HCT116 (cell line): ENCODE measurements around the gene CHERP. TPM values are rescaled to one million over a fixed set of nuclear protein-coding genes. Genes with fewer than 3 reads are reported as not detected.

Source experiments
- ATAC-seq: fragments of 200-7000 bp; cut with Tn5 transposase; 2 replicates; pipeline ENCODE4 v1.9.1; 2020; ENCODE audit warnings: mild to moderate bottlenecking, moderate library complexity
- BruUV-seq: library from RNA; stranded (reverse); fragments of 400-500 nt; replicated peaks from 2 replicates; lab custom pipeline; 2021; lab: Mats Ljungman, UMichigan
- CTCF ChIA-PET: fragments of 300-600 bp; sonication (Branson Sonifier 250); formaldehyde crosslinking; loops from one replicate; lab custom pipeline; 2021; ENCODE audit warnings: antibody characterized with exemption; lab: Charles Lee
- POLR2A ChIA-PET: fragments of 300-600, 350-600 bp; sonication (Branson Sonifier 250); formaldehyde crosslinking; loops from one replicate; lab custom pipeline; 2021; ENCODE audit warnings: antibody characterized with exemption; lab: Charles Lee
- RAD21 ChIA-PET, 2 experiments: fragments of 300-600 bp; sonication (Branson Sonifier 250); formaldehyde crosslinking; loops; one replicate each; lab custom pipeline; 2023; ENCODE audit warnings: low total read pairs in 2 of 2; ENCODE audit not compliant: uncharacterized antibody in 2 of 2, unreplicated experiment in 2 of 2, low non-redundant PET in 1 of 2; lab: Charles Lee
- DNase-seq: peaks from one replicate; pipeline ENCODE4 v3.0.0-alpha.2; 2010; ENCODE audit warnings: low read depth, low spot score
- H2AFZ ChIP-seq: fragments of 200-600 bp; shearing (Covaris generic), sonication (generic); 2 replicates; pipeline ENCODE4 v1.6.1; 2017; ENCODE audit warnings: low read depth, mixed run types, mixed read lengths, antibody characterized with exemption, low read length; ENCODE audit not compliant: poor library complexity, severe bottlenecking
- H3K27ac ChIP-seq: 2 replicates; pipeline ENCODE4 v1.5.1; 2012; ENCODE audit warnings: low read depth, low read length
- H3K27me3 ChIP-seq: fragments of 200-600 bp; sonication (generic); 2 replicates; pipeline ENCODE4 v1.6.1; 2016; ENCODE audit warnings: mixed run types, low read length, mixed read lengths; ENCODE audit not compliant: insufficient read depth
- H3K36me3 ChIP-seq, 2 experiments: fragments of 200-500 bp in 1 of 2; fragments of 200-600 bp in 1 of 2; sonication (Bioruptor generic) in 1 of 2; sonication (generic) in 1 of 2; 2 replicates each; pipeline versions ENCODE4 v1.5.1 to v1.6.1; 2014 to 2016; ENCODE audit warnings: low read length in 2 of 2, inconsistent platforms in 1 of 2, mixed read lengths in 1 of 2, mixed run types in 1 of 2; ENCODE audit not compliant: insufficient read depth in 2 of 2, control insufficient read depth in 1 of 2
- H3K4me1 ChIP-seq, 2 experiments: fragments of 200-600 bp in 1 of 2; sonication (generic) in 1 of 2; 2 replicates each; pipeline versions ENCODE4 v1.5.1 to v1.6.1; 2012 to 2017; ENCODE audit warnings: low read length in 2 of 2, inconsistent platforms in 1 of 2, mild to moderate bottlenecking in 1 of 2, mixed read lengths in 1 of 2, mixed run types in 1 of 2, moderate library complexity in 1 of 2; ENCODE audit not compliant: insufficient read depth in 2 of 2, control insufficient read depth in 1 of 2
- H3K4me2 ChIP-seq: fragments of 200-600 bp; sonication (generic); 2 replicates; pipeline ENCODE4 v1.6.1; 2017; ENCODE audit warnings: mixed run types, low read length, mixed read lengths
- H3K4me3 ChIP-seq, 2 experiments: fragments of 200-600 bp in 1 of 2; sonication (generic) in 1 of 2; replicated peaks in 1 of 2; 2 replicates each; pipeline ENCODE4 v1.5.1; 2011 to 2016; ENCODE audit warnings: low read length in 2 of 2, control low read depth in 1 of 2, low read depth in 1 of 2, mild to moderate bottlenecking in 1 of 2, mixed read lengths in 1 of 2, mixed run types in 1 of 2
- H3K79me2 ChIP-seq: fragments of 200-600 bp; sonication (generic); 2 replicates; pipeline ENCODE4 v1.6.1; 2017; ENCODE audit warnings: mild to moderate bottlenecking, mixed run types, low read length, moderate library complexity, mixed read lengths; ENCODE audit not compliant: insufficient read depth
- H3K9ac ChIP-seq: fragments of 200-600 bp; sonication (generic); 2 replicates; pipeline ENCODE4 v1.6.1; 2016; ENCODE audit warnings: low read length, mixed read lengths
- H3K9me2 ChIP-seq: fragments of 200-600 bp; sonication (generic), shearing (Covaris generic); 2 replicates; pipeline ENCODE4 v1.6.1; 2017; ENCODE audit warnings: mixed run types, mild to moderate bottlenecking, moderate library complexity; ENCODE audit not compliant: insufficient read depth
- H3K9me3 ChIP-seq, 2 experiments: fragments of 200-500 bp in 1 of 2; fragments of 200-600 bp in 1 of 2; sonication (Bioruptor generic) in 1 of 2; sonication (generic) in 1 of 2; 2 replicates each; pipeline ENCODE4 v1.6.1; 2014 to 2017; ENCODE audit warnings: low read length in 2 of 2, mixed read lengths in 2 of 2, inconsistent platforms in 1 of 2, low read depth in 1 of 2, mild to moderate bottlenecking in 1 of 2, mixed run types in 1 of 2, moderate library complexity in 1 of 2; ENCODE audit not compliant: control insufficient read depth in 1 of 2, insufficient read depth in 1 of 2
- H4K20me1 ChIP-seq: fragments of 200-600 bp; sonication (generic), shearing (Covaris generic); 2 replicates; pipeline ENCODE4 v1.6.1; 2017; ENCODE audit warnings: mixed run types, mild to moderate bottlenecking, moderate library complexity; ENCODE audit not compliant: insufficient read depth
- ATF3 ChIP-seq: IDR thresholded peaks from 2 replicates; pipeline ENCODE4 v1.6.1; 2012
- CBX3 ChIP-seq: IDR thresholded peaks from 2 replicates; pipeline ENCODE4 v1.6.1; 2012; ENCODE audit warnings: low read depth
- CEBPB ChIP-seq: IDR thresholded peaks from 2 replicates; pipeline ENCODE4 v1.6.1; 2012; ENCODE audit warnings: low read depth
- EGR1 ChIP-seq: IDR thresholded peaks from 2 replicates; pipeline ENCODE4 v1.6.1; 2012; ENCODE audit warnings: low read depth
- ELF1 ChIP-seq: IDR thresholded peaks from 2 replicates; pipeline ENCODE4 v1.6.1; 2012; ENCODE audit warnings: low read depth, borderline replicate concordance
- EZH2 ChIP-seq: fragments of 200-600 bp; sonication (generic); IDR thresholded peaks from 2 replicates; pipeline ENCODE4 v1.6.1; 2017; ENCODE audit warnings: antibody characterized with exemption, mixed run types
- EZH2phosphoT487 ChIP-seq: fragments of 200-600 bp; IDR thresholded peaks from 2 replicates; pipeline ENCODE4 v1.6.1; 2018; ENCODE audit warnings: antibody characterized with exemption, borderline replicate concordance
- FOSL1 ChIP-seq: IDR thresholded peaks from 2 replicates; pipeline ENCODE4 v1.6.1; 2012; ENCODE audit warnings: low read depth
- JUND ChIP-seq: IDR thresholded peaks from 2 replicates; pipeline ENCODE4 v1.6.1; 2012
- POLR2AphosphoS5 ChIP-seq: IDR thresholded peaks from 2 replicates; pipeline ENCODE4 v1.6.1; 2011; ENCODE audit warnings: mild to moderate bottlenecking, low read depth, low read length, moderate library complexity
- RAD21 ChIP-seq: IDR thresholded peaks from 2 replicates; pipeline ENCODE4 v1.6.1; 2012; ENCODE audit warnings: low read depth, mild to moderate bottlenecking
- SIN3A ChIP-seq: IDR thresholded peaks from 2 replicates; pipeline ENCODE4 v1.6.1; 2012; ENCODE audit warnings: low read depth
- SRF ChIP-seq: IDR thresholded peaks from 2 replicates; pipeline ENCODE4 v1.6.1; 2012; ENCODE audit warnings: low read depth
- TCF7L2 ChIP-seq: IDR thresholded peaks from 2 replicates; pipeline ENCODE4 v1.7.0; 2011; ENCODE audit warnings: borderline replicate concordance, inconsistent platforms; ENCODE audit not compliant: insufficient read depth, insufficient read length; ENCODE audit errors: extremely low read depth
- ZBTB33 ChIP-seq: IDR thresholded peaks from 2 replicates; pipeline ENCODE4 v1.6.1; 2011; ENCODE audit warnings: mild to moderate bottlenecking, low read length, moderate library complexity; ENCODE audit not compliant: insufficient replicate concordance; ENCODE audit errors: extremely low read depth
- ZFX ChIP-seq: fragments of 450-650 bp; IDR thresholded peaks from 2 replicates; pipeline ENCODE4 v1.6.1; 2017
- intact Hi-C: fragments of 100-400 bp; cut with micrococcal nuclease; formaldehyde crosslinking; loops from 2 replicates; pipeline ENCODE4 v1.10.0; 2022
- total RNA-seq: library from RNA; stranded (reverse); gene quantifications from one replicate; pipeline ENCODE4 v1.2.1, GENCODE V29; 2021; ENCODE audit not compliant: unreplicated experiment
- TF ChIP-seq, protein P1 (sequence below), 3 experiments: fragments of 200-600 bp in 1 of 3; sonication (generic) in 1 of 3; IDR thresholded peaks in 2 of 3; conservative IDR thresholded peaks in 1 of 3; 2 replicates each; pipeline ENCODE4 v1.5.1; 2012 to 2017; ENCODE audit warnings: low read depth in 2 of 3, low read length in 2 of 3, antibody characterized with exemption in 1 of 3, borderline replicate concordance in 1 of 3, control low read depth in 1 of 3, mild to moderate bottlenecking in 1 of 3, mixed read lengths in 1 of 3, mixed run types in 1 of 3, moderate library complexity in 1 of 3; ENCODE audit not compliant: insufficient read depth in 1 of 3

CHERP gene
- total RNA-seq, 1 experiment from 2014 or later, result 65.8 TPM

DNA sequence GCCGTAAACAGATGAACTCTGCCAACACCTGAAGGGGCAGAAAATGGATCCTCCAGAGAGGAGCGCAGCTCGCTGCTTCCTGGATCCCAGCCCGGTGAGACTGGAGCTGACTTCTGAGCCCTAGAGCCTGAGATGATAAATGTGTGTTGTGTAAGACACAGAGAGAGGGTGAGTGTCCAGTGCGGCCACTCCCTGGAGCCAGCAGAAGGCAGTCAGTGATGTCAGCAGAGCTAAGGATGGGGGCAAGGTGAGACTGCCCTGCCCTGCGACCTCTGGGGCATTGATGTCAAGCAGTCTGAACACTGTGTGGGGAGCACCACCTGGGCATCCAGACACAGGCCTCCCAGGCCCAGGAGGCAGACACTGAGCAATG is 39.7 kb upstream of the CHERP start:
- peaks cover 13 to 26% of the 10 kb centered on the region in 2 experiments for H3K4me1 ChIP-seq
- H3K27me3 ChIP-seq, result no peaks in the 10 kb centered on the region
- ATAC-seq (no peak), DNase-seq (no peak)
- H4K20me1 ChIP-seq, result no peaks in the 10 kb centered on the region
- BruUV-seq, result no TSS peak
- H3K4me3 ChIP-seq, result no peak overlapping the region
- H2AFZ ChIP-seq, result no peak overlapping the region
- ChIA-PET CTCF (no interaction called here), POLR2A (no interaction called here), RAD21 (no interaction called here)
- H3K9me2 ChIP-seq, result no peaks in the 10 kb centered on the region
- no peak overlapping the region for H3K9ac ChIP-seq
- H3K27ac ChIP-seq, result no peak overlapping the region
- intact Hi-C loops, result no loop called here
- no peak overlapping the region for H3K4me2 ChIP-seq
- peaks cover 5 to 7% of the 10 kb centered on the region in 2 experiments; a peak in 3 of 4 replicates for H3K36me3 ChIP-seq
- H3K79me2 ChIP-seq, result peaks cover 98% of the 10 kb centered on the region
- TF ChIP-seq ZFX, result no peak
- TF ChIP-seq ELF1, result no peak
- 0 out of 2 replicates have a peak, but pooled peaks have one; percentile 1 for TF ChIP-seq POLR2AphosphoS5
- TF ChIP-seq RAD21, result no peak
- no peak for TF ChIP-seq TCF7L2
- no peak for TF ChIP-seq FOSL1
- TF ChIP-seq CBX3, result no peak
- no peak for TF ChIP-seq EZH2phosphoT487
- TF ChIP-seq EGR1, result no peak
- H3K9me3 ChIP-seq, result no peaks in the 10 kb centered on the region

DNA sequence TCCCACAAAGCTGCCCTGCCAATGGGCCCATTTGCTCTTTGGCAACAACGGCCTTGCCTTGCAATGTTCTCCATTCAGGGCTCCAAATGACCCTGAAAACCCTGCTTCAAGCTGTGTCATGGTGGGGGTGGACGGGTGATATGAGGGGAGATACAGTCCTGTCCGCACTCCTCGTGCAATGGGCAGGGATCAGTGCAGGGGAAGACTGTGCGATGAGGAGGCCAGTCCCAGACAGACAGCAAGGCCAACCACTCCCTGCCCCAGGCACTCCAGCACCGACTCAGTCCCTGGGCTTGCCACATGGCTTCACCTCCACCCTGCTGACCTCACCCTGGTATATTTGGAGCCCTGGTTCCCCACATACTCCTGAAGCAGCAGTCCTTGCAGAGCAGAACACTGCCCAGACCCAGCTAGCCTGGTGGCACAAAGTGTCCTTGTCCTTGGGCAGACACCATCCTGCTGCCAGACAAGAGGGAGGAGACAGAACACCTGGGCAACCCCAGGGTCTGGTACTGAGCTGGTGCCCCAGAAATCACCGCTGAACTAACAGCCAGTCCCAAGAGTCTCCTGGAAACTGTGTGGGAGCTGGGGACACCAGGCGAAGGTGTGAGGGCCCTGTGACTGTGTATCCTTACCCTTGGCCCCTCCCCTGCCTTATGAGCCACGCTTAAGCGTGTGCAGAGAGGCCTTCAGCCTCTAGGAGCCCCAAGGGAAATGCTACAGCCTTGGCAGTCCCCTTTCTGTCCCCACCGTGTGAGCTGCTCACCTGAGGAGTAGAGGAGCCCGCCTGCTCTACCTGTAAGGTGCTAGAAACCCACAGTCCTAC is 39.1 kb upstream of the CHERP start:
- ChIA-PET RAD21 (no interaction called here), POLR2A (no interaction called here), CTCF (no interaction called here)
- Histone ChIP-seq H3K9me2 (no peaks in the 10 kb centered on the region), H3K4me3 (no peak overlapping the region), H3K4me2 (no peak overlapping the region), H3K79me2 (peaks cover 95% of the 10 kb centered on the region), H3K27me3 (no peaks in the 10 kb centered on the region), H3K9ac (no peak overlapping the region), H3K27ac (no peak overlapping the region), H2AFZ (no peak overlapping the region), H4K20me1 (no peaks in the 10 kb centered on the region), H3K9me3 (no peaks in the 10 kb centered on the region), H3K4me1 (peaks cover 13 to 26% of the 10 kb centered on the region in 2 experiments), H3K36me3 (peaks cover 7 to 12% of the 10 kb centered on the region in 2 experiments; a peak in 3 of 4 replicates)
- DNase-seq (no peak), ATAC-seq (no peak)
- no TSS peak for BruUV-seq
- intact Hi-C loops, result no loop called here
- TF ChIP-seq SIN3A, result no peak
- no peak for TF ChIP-seq EGR1
- TF ChIP-seq ZFX, result no peak
- no peak for TF ChIP-seq JUND
- TF ChIP-seq, protein P1, sequence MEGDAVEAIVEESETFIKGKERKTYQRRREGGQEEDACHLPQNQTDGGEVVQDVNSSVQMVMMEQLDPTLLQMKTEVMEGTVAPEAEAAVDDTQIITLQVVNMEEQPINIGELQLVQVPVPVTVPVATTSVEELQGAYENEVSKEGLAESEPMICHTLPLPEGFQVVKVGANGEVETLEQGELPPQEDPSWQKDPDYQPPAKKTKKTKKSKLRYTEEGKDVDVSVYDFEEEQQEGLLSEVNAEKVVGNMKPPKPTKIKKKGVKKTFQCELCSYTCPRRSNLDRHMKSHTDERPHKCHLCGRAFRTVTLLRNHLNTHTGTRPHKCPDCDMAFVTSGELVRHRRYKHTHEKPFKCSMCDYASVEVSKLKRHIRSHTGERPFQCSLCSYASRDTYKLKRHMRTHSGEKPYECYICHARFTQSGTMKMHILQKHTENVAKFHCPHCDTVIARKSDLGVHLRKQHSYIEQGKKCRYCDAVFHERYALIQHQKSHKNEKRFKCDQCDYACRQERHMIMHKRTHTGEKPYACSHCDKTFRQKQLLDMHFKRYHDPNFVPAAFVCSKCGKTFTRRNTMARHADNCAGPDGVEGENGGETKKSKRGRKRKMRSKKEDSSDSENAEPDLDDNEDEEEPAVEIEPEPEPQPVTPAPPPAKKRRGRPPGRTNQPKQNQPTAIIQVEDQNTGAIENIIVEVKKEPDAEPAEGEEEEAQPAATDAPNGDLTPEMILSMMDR (IDR thresholded peaks at IDR 0.05 in 2 of 3, conservative IDR thresholded peaks at IDR 0.05 in 1 of 3; ENCODE audit: borderline replicate concordance in 1 of 3, insufficient read depth in 1 of 3, low read depth in 2 of 3, low read length in 2 of 3), result no peak
- TF ChIP-seq CEBPB, result no peak
- TF ChIP-seq RAD21, result no peak
- TF ChIP-seq SRF, result no peak
- no peak for TF ChIP-seq EZH2
- no peak for TF ChIP-seq CBX3
- TF ChIP-seq FOSL1, result no peak
- TF ChIP-seq ATF3, result no peak
- no peak for TF ChIP-seq ZBTB33
